ENCODE measurements around the gene VMAC. TPM values are rescaled to one million over a fixed set of nuclear protein-coding genes. Genes with fewer than 3 reads are reported as not detected.

VMAC gene
- total and polyA plus RNA-seq, 2 of the 13 experiments (the other 11 are each of a cell fraction or from before 2014, with no cell fraction given): 2.4 TPM

DNA sequence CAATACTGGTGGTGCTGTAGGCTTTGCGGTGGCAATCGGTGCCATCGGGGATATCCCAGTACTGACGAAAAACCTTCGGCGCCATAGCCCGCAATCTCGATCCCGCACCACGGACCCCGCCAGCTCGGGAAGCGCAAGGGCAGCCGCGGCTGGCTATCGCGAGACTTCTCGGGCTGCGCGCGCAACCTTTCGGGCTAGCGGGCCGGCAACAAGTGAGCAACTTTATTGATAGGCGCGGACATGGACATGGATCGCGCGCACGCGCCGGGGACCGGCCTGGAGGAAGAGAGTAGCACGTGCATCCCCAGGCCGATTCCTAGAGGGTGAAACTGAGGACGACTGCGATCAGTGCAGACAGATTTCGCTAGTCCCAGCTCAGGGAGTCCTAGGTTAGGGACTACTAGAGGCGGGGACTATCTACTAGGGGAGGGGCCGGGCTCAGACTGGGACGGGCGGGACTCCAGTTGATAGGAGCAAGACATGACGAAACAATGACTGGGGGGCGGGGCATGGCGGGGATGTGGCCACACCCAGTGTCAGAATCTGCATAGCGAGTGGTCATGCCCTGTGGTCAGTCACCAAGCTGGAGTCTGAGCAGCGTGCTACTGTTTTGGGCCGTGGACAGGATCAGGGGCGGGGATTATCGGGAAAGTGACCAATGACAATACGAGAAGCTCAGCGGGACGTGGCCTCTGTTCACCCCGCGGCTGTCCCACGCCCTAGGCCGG is 884 bp upstream of the VMAC start, which contains the start of gene NDUFA11 (continued):
- TF ChIP-seq, protein P1, sequence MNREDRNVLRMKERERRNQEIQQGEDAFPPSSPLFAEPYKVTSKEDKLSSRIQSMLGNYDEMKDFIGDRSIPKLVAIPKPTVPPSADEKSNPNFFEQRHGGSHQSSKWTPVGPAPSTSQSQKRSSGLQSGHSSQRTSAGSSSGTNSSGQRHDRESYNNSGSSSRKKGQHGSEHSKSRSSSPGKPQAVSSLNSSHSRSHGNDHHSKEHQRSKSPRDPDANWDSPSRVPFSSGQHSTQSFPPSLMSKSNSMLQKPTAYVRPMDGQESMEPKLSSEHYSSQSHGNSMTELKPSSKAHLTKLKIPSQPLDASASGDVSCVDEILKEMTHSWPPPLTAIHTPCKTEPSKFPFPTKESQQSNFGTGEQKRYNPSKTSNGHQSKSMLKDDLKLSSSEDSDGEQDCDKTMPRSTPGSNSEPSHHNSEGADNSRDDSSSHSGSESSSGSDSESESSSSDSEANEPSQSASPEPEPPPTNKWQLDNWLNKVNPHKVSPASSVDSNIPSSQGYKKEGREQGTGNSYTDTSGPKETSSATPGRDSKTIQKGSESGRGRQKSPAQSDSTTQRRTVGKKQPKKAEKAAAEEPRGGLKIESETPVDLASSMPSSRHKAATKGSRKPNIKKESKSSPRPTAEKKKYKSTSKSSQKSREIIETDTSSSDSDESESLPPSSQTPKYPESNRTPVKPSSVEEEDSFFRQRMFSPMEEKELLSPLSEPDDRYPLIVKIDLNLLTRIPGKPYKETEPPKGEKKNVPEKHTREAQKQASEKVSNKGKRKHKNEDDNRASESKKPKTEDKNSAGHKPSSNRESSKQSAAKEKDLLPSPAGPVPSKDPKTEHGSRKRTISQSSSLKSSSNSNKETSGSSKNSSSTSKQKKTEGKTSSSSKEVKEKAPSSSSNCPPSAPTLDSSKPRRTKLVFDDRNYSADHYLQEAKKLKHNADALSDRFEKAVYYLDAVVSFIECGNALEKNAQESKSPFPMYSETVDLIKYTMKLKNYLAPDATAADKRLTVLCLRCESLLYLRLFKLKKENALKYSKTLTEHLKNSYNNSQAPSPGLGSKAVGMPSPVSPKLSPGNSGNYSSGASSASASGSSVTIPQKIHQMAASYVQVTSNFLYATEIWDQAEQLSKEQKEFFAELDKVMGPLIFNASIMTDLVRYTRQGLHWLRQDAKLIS (CRISPR knock-in tag; IDR thresholded peaks at IDR 0.05): no peak
- TF ChIP-seq, protein P2, sequence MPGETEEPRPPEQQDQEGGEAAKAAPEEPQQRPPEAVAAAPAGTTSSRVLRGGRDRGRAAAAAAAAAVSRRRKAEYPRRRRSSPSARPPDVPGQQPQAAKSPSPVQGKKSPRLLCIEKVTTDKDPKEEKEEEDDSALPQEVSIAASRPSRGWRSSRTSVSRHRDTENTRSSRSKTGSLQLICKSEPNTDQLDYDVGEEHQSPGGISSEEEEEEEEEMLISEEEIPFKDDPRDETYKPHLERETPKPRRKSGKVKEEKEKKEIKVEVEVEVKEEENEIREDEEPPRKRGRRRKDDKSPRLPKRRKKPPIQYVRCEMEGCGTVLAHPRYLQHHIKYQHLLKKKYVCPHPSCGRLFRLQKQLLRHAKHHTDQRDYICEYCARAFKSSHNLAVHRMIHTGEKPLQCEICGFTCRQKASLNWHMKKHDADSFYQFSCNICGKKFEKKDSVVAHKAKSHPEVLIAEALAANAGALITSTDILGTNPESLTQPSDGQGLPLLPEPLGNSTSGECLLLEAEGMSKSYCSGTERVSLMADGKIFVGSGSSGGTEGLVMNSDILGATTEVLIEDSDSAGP (CRISPR knock-in tag; IDR thresholded peaks at IDR 0.05; ENCODE audit: borderline replicate concordance): peak; percentile 83
- TF ChIP-seq MIER3 (CRISPR knock-in tag; IDR thresholded peaks at IDR 0.05; ENCODE audit: borderline replicate concordance): peak; percentile 51; the same call in 1 of the 2 replicates
- peak; percentile 77; the same call in 1 of the 2 replicates for TF ChIP-seq ZNF136 (CRISPR knock-in tag; IDR thresholded peaks at IDR 0.05; ENCODE audit: low read depth)
- peak; percentile 85 for TF ChIP-seq PTBP1 (IDR thresholded peaks at IDR 0.05; ENCODE audit: low read depth, low read length, poor library complexity, severe bottlenecking)
- peak; percentile 89 for TF ChIP-seq KDM3A (CRISPR knock-in tag; IDR thresholded peaks at IDR 0.05; ENCODE audit: low read depth)
- peak; percentile 81; the same call in 1 of the 2 replicates for TF ChIP-seq CBX5 (CRISPR knock-in tag; IDR thresholded peaks at IDR 0.05; ENCODE audit: borderline replicate concordance)
- no peak for TF ChIP-seq ZSCAN25 (CRISPR knock-in tag; IDR thresholded peaks at IDR 0.05)
- TF ChIP-seq CBFB (CRISPR knock-in tag; IDR thresholded peaks at IDR 0.05): peak; percentile 87
- TF ChIP-seq PRPF4 (IDR thresholded peaks at IDR 0.05; ENCODE audit: low read depth, low read length, poor library complexity, severe bottlenecking): peak; percentile 88
- TF ChIP-seq, protein P3, sequence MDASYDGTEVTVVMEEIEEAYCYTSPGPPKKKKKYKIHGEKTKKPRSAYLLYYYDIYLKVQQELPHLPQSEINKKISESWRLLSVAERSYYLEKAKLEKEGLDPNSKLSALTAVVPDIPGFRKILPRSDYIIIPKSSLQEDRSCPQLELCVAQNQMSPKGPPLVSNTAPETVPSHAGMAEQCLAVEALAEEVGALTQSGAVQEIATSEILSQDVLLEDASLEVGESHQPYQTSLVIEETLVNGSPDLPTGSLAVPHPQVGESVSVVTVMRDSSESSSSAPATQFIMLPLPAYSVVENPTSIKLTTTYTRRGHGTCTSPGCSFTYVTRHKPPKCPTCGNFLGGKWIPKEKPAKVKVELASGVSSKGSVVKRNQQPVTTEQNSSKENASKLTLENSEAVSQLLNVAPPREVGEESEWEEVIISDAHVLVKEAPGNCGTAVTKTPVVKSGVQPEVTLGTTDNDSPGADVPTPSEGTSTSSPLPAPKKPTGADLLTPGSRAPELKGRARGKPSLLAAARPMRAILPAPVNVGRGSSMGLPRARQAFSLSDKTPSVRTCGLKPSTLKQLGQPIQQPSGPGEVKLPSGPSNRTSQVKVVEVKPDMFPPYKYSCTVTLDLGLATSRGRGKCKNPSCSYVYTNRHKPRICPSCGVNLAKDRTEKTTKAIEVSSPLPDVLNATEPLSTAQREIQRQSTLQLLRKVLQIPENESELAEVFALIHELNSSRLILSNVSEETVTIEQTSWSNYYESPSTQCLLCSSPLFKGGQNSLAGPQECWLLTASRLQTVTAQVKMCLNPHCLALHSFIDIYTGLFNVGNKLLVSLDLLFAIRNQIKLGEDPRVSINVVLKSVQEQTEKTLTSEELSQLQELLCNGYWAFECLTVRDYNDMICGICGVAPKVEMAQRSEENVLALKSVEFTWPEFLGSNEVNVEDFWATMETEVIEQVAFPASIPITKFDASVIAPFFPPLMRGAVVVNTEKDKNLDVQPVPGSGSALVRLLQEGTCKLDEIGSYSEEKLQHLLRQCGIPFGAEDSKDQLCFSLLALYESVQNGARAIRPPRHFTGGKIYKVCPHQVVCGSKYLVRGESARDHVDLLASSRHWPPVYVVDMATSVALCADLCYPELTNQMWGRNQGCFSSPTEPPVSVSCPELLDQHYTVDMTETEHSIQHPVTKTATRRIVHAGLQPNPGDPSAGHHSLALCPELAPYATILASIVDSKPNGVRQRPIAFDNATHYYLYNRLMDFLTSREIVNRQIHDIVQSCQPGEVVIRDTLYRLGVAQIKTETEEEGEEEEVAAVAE (CRISPR knock-in tag; IDR thresholded peaks at IDR 0.05; ENCODE audit: borderline replicate concordance): no peak
- TF ChIP-seq ZZZ3 (CRISPR knock-in tag; IDR thresholded peaks at IDR 0.05; ENCODE audit: borderline replicate concordance): peak; percentile 98; the same call in 1 of the 2 replicates
- 0 out of 2 replicates have a peak, but pooled peaks have one; percentile 52 for TF ChIP-seq POLR2AphosphoS2 (IDR thresholded peaks at IDR 0.05; ENCODE audit: low read depth, low read length)
- TF ChIP-seq KMT2A (CRISPR knock-in tag; IDR thresholded peaks at IDR 0.05): peak; percentile 94
- TF ChIP-seq FOXA1 (IDR thresholded peaks at IDR 0.05): no peak
- TF ChIP-seq FOXA1 (CRISPR knock-in tag; IDR thresholded peaks at IDR 0.05): peak; percentile 51
- TF ChIP-seq, protein P4, sequence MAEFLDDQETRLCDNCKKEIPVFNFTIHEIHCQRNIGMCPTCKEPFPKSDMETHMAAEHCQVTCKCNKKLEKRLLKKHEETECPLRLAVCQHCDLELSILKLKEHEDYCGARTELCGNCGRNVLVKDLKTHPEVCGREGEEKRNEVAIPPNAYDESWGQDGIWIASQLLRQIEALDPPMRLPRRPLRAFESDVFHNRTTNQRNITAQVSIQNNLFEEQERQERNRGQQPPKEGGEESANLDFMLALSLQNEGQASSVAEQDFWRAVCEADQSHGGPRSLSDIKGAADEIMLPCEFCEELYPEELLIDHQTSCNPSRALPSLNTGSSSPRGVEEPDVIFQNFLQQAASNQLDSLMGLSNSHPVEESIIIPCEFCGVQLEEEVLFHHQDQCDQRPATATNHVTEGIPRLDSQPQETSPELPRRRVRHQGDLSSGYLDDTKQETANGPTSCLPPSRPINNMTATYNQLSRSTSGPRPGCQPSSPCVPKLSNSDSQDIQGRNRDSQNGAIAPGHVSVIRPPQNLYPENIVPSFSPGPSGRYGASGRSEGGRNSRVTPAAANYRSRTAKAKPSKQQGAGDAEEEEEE (CRISPR knock-in tag; IDR thresholded peaks at IDR 0.05; ENCODE audit: borderline replicate concordance): 0 out of 2 replicates have a peak, but pooled peaks have one; percentile 73
